Measurements from ENCODE around the gene GTF2F2.

DNA sequence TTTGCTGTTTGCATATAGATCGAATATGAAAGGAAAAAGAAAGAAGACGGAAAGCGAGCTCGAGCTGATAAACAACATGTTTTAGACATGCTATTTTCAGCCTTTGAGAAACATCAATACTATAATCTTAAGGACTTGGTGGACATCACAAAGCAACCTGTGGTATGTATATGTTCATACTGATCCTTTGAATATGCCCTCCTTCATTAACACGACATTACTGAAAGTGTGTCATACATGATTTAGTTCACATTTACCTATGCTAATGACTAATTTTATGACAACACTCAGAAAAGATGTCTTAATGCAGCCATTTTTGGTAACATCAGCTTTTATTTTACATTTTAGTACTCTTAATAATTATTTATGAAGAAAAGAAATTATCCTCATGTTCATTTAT lies 146.9 kb downstream of the GTF2F2 start:
- TF ChIP-seq GATA2 (IDR thresholded peaks at IDR 0.05; ENCODE audit: low read depth, low read length) (no peak), GATA3 (IDR thresholded peaks at IDR 0.05; ENCODE audit: low read depth, low read length) (no peak)

All from SH-SY5Y (cell line).